ENCODE data around the gene ZNF827. TPM values are rescaled to one million over a fixed set of nuclear protein-coding genes. Genes with fewer than 3 reads are reported as not detected.

The ZNF827 gene
- total and polyA plus RNA-seq, 11 donors: 4.5 to 30.1 (median 18.1) TPM

DNA sequence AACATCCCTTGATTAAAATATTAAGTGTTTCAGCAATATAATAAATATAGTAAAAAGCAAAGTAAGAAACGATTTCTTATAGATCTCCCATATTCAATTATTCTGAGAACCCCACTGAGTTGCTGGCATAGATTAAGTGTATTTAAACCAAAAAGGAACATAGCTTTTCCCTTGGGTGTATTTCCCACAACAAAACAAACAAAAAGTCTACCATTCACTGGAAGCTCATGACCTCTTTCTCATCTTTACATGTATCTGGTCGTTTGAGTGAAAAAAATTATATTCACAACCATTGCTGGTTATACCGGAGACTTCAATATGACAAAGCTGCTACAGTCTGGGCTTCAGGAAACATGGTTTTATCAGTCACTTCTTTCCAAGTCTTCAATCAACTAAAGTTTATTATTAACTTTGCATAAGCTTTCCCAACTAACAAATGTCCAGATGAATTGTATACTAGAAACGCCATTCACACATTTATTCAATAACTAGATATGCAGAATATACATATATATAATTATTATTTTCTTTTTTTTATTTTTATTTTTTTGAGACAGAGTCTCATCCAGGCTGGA is 38.6 kb downstream of the ZNF827 start:
- Histone ChIP-seq H3K27me3 (no peaks in the 10 kb centered on the region), H3K27ac (no peak overlapping the region), H3K4me1 (peaks cover 0 to 20% (median 5%) of the 10 kb centered on the region in 12 donors), H3K9me3 (no peaks in the 10 kb centered on the region), H3K36me3 (peaks cover 0 to 18% (median 4%) of the 10 kb centered on the region in 9 donors), H3K4me3 (no peak overlapping the region)
- TF ChIP-seq POLR2A (IDR thresholded peaks at IDR 0.05): no peak
- TF ChIP-seq, protein P1, sequence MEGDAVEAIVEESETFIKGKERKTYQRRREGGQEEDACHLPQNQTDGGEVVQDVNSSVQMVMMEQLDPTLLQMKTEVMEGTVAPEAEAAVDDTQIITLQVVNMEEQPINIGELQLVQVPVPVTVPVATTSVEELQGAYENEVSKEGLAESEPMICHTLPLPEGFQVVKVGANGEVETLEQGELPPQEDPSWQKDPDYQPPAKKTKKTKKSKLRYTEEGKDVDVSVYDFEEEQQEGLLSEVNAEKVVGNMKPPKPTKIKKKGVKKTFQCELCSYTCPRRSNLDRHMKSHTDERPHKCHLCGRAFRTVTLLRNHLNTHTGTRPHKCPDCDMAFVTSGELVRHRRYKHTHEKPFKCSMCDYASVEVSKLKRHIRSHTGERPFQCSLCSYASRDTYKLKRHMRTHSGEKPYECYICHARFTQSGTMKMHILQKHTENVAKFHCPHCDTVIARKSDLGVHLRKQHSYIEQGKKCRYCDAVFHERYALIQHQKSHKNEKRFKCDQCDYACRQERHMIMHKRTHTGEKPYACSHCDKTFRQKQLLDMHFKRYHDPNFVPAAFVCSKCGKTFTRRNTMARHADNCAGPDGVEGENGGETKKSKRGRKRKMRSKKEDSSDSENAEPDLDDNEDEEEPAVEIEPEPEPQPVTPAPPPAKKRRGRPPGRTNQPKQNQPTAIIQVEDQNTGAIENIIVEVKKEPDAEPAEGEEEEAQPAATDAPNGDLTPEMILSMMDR (IDR thresholded peaks at IDR 0.05): no peak
- no peak for DNase-seq
- intact Hi-C loops (cut with DNase I): loop anchor here in 1 of 10 donors (10.0 kb wide), 1 partner anchor 255 kb away; no protein-coding TSS in a partner anchor
- WGBS, 4 donors: 71 to 85% (median 83%) methylated on average over 4 of the region's 4 CpGs
- ATAC-seq: no peak

GRCh38 chr4:145898926-145899531 is 39.6 kb downstream of the ZNF827 start:
- ATAC-seq (no peak), DNase-seq (no peak)
- intact Hi-C loops (cut with DNase I): loop anchor here in 1 of 10 donors (10.0 kb wide), 1 partner anchor 254 kb away; no protein-coding TSS in a partner anchor
- H3K9me3 ChIP-seq: no peaks in the 10 kb centered on the region
- no peaks in the 10 kb centered on the region for H3K27me3 ChIP-seq
- 85 to 89% (median 87%) methylated on average over 5 of the region's 5 CpGs for WGBS, 4 donors
- no peak overlapping the region for H3K4me3 ChIP-seq
- no peak overlapping the region for H3K27ac ChIP-seq
- peaks cover 0 to 18% (median 4%) of the 10 kb centered on the region in 9 donors for H3K36me3 ChIP-seq
- H3K4me1 ChIP-seq: peaks cover 0 to 26% (median 8%) of the 10 kb centered on the region in 12 donors
- TF ChIP-seq, protein P1 (IDR thresholded peaks at IDR 0.05): no peak
- no peak for TF ChIP-seq POLR2A (IDR thresholded peaks at IDR 0.05)

GRCh38 chr4:145898466-145898865 is 40.2 kb downstream of the ZNF827 start:
- Histone ChIP-seq H3K27me3 (no peaks in the 10 kb centered on the region), H3K9me3 (no peaks in the 10 kb centered on the region), H3K4me1 (peaks cover 0 to 26% (median 8%) of the 10 kb centered on the region in 12 donors), H3K27ac (no peak overlapping the region), H3K36me3 (peaks cover 0 to 18% (median 4%) of the 10 kb centered on the region in 9 donors), H3K4me3 (no peak overlapping the region)
- DNase-seq (no peak), ATAC-seq (no peak)
- no peak for TF ChIP-seq POLR2A (IDR thresholded peaks at IDR 0.05)
- TF ChIP-seq, protein P1 (IDR thresholded peaks at IDR 0.05): no peak
- intact Hi-C loops (cut with DNase I): loop anchor here in 1 of 10 donors (10.0 kb wide), 1 partner anchor 254 kb away; no protein-coding TSS in a partner anchor
- 75 to 79% (median 75%) methylated on average over 7 of the region's 7 CpGs for WGBS, 4 donors

DNA sequence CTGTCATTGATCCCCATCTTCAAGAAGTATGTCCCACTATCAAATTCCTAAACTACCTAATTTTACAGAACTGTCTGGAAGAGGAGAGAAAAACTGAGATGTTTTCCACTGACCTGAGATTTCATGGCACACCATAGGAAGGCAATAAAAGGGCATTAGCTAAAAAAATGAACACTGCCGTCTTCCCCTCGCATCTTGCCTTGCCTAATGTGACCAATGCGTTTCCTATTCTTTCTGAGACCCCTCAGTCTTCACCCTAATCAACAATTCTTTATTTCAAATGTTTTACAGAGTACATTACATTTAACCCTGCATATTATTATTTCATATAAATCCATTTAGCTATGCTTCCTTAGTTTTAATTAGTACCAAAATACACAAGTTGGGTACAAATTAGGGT is 43.6 kb downstream of the ZNF827 start:
- ATAC-seq: no peak
- DNase-seq: no peak
- no peak overlapping the region for H3K4me3 ChIP-seq
- H3K27me3 ChIP-seq: no peaks in the 10 kb centered on the region
- H3K4me1 ChIP-seq: peaks cover 0 to 24% (median 7%) of the 10 kb centered on the region in 12 donors
- H3K36me3 ChIP-seq: peaks cover 0 to 13% (median 2%) of the 10 kb centered on the region in 9 donors
- TF ChIP-seq, protein P1 (IDR thresholded peaks at IDR 0.05): no peak
- TF ChIP-seq POLR2A (IDR thresholded peaks at IDR 0.05): no peak
- no peak overlapping the region for H3K27ac ChIP-seq
- intact Hi-C loops (cut with DNase I): loop anchor here in 1 of 10 donors (10.0 kb wide), 1 partner anchor 250 kb away; no protein-coding TSS in a partner anchor
- no peaks in the 10 kb centered on the region for H3K9me3 ChIP-seq
- WGBS, 4 donors: 94 to 96% (median 95%) methylated on average over 3 of the region's 3 CpGs
